ENCODE data around the gene KLF7.

DNA sequence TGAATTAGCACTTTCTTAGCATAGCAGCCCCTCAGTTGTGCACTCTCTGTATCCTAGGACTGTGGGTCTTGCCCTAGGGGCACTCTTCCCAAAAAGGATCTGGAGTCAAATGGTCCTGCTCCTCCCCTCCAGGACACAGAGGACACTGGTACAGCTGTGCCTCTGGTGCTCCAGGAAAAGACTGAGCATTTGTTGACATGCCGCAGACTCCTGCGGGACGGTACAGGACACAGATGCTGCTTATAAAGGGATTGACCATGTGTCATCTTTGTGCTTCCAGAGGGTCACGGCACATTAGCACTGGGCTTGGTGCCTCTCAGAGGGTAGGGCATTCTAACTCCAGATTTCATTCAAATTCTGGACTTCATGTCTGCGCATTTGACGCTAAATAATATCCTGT is 110.5 kb downstream of the KLF7 start:
- TF ChIP-seq, protein P1, sequence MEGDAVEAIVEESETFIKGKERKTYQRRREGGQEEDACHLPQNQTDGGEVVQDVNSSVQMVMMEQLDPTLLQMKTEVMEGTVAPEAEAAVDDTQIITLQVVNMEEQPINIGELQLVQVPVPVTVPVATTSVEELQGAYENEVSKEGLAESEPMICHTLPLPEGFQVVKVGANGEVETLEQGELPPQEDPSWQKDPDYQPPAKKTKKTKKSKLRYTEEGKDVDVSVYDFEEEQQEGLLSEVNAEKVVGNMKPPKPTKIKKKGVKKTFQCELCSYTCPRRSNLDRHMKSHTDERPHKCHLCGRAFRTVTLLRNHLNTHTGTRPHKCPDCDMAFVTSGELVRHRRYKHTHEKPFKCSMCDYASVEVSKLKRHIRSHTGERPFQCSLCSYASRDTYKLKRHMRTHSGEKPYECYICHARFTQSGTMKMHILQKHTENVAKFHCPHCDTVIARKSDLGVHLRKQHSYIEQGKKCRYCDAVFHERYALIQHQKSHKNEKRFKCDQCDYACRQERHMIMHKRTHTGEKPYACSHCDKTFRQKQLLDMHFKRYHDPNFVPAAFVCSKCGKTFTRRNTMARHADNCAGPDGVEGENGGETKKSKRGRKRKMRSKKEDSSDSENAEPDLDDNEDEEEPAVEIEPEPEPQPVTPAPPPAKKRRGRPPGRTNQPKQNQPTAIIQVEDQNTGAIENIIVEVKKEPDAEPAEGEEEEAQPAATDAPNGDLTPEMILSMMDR (IDR thresholded peaks at IDR 0.05): no peak
- TF ChIP-seq POLR2A (IDR thresholded peaks at IDR 0.05) (no peak), EP300 (IDR thresholded peaks at IDR 0.05) (no peak)
